HepG2 (cell line): ENCODE data around the gene WHAMM. TPM values are rescaled to one million over a fixed set of nuclear protein-coding genes. Genes with fewer than 3 reads are reported as not detected.

Experiments
- ATAC-seq: fragments of 200-7000 bp; cut with Tn5 transposase; 3 replicates; pipeline ENCODE4 v1.9.1; 2020; ENCODE audit warnings: mild to moderate bottlenecking, moderate library complexity
- BruUV-seq: library from RNA; stranded (reverse); fragments of 400-500 nt; replicated peaks from 2 replicates; lab custom pipeline; 2021; lab: Mats Ljungman, UMichigan
- CTCF ChIA-PET: fragments of 300-600 bp; formaldehyde crosslinking; extraction: SDS; loops from one replicate; lab custom pipeline; 2021; ENCODE audit warnings: low total read pairs, inconsistent platforms, low intra/inter-chr PET ratio; lab: Yijun Ruan, JAX
- POLR2A ChIA-PET: fragments of 350-600 bp; sonication (Branson Sonifier 250); formaldehyde crosslinking; loops from one replicate; lab custom pipeline; 2020; ENCODE audit warnings: antibody characterized with exemption, inconsistent platforms; lab: Yijun Ruan, JAX
- DNase-seq: peaks from one replicate; pipeline ENCODE4 v3.0.0-alpha.2; 2015; ENCODE audit warnings: low spot score
- FAIRE-seq: peaks from 3 replicates; lab custom pipeline; 2011; peaks lifted over from hg19 to GRCh38; lab: Jason Lieb, UNC
- H2AFZ ChIP-seq: one replicate; pipeline ENCODE4 v1.6.1; 2011; ENCODE audit warnings: low read length, inconsistent platforms
- H3K27ac ChIP-seq: fragments of 300-600 bp; 3 replicates; pipeline ENCODE4 v1.8.0; 2011; ENCODE audit warnings: mixed run types, mild to moderate bottlenecking, mixed read lengths, low read length, inconsistent platforms; ENCODE audit not compliant: insufficient read depth; ENCODE audit errors: extremely low read length
- H3K27me3 ChIP-seq, 2 experiments: fragments of 200-600 bp in 1 of 2; 2 replicates in 1 of 2; 3 replicates in 1 of 2; pipeline versions ENCODE4 v1.6.0 to v1.8.0; 2011; ENCODE audit warnings: low read length in 2 of 2, mild to moderate bottlenecking in 2 of 2, moderate library complexity in 2 of 2, inconsistent platforms in 1 of 2; ENCODE audit not compliant: insufficient read depth in 2 of 2, control insufficient read depth in 1 of 2
- H3K36me3 ChIP-seq, 2 experiments: fragments of 200-600 bp in 1 of 2; replicated peaks in 1 of 2; 2 replicates in 1 of 2; 3 replicates in 1 of 2; pipeline versions ENCODE4 v1.5.1 to v1.8.0; 2011; ENCODE audit warnings: low read length in 2 of 2, inconsistent platforms in 1 of 2; ENCODE audit not compliant: insufficient read depth in 2 of 2, control insufficient read depth in 1 of 2
- H3K4me1 ChIP-seq: 2 replicates; pipeline ENCODE4 v1.5.1; 2012; ENCODE audit warnings: low read length, inconsistent platforms; ENCODE audit not compliant: insufficient read depth
- H3K4me2 ChIP-seq: 2 replicates; pipeline ENCODE4 v1.6.0; 2011; ENCODE audit warnings: low read depth, low read length, inconsistent platforms
- H3K4me3 ChIP-seq, 3 experiments: fragments of 200-600 bp in 1 of 3; sonication (generic), shearing (Covaris generic) in 1 of 3; replicated peaks in 1 of 3; 2 replicates each; pipeline ENCODE4 v1.5.1; 2011 to 2016; ENCODE audit warnings: low read length in 3 of 3, inconsistent platforms in 2 of 3, low read depth in 2 of 3, mild to moderate bottlenecking in 2 of 3, control low read depth in 1 of 3, mixed read lengths in 1 of 3; ENCODE audit not compliant: insufficient read depth in 1 of 3
- H3K79me2 ChIP-seq: one replicate; pipeline ENCODE4 v1.6.1; 2011; ENCODE audit warnings: low read length, inconsistent platforms; ENCODE audit not compliant: insufficient read depth
- H3K9ac ChIP-seq: 2 replicates; pipeline ENCODE4 v1.6.0; 2011; ENCODE audit warnings: mild to moderate bottlenecking, low read depth, low read length, inconsistent platforms; ENCODE audit not compliant: insufficient read depth
- H3K9me3 ChIP-seq: 2 replicates; pipeline ENCODE4 v1.5.1; 2012; ENCODE audit warnings: mild to moderate bottlenecking, low read length
- H4K20me1 ChIP-seq: 2 replicates; pipeline ENCODE4 v1.6.0; 2011; ENCODE audit warnings: inconsistent platforms, mild to moderate bottlenecking, low read length, moderate library complexity; ENCODE audit not compliant: insufficient read depth
- ZNF180 ChIP-seq: sonication (generic); formaldehyde crosslinking; IDR thresholded peaks from 2 replicates; pipeline ENCODE4 v1.4.0; 2020; ENCODE audit warnings: low read depth, missing genetic modification reagents, borderline replicate concordance
- WGBS: methylation state at CpG from one replicate; pipeline ENCODE4 v1.1.6; 2017; ENCODE audit warnings: low lambda C conversion rate; 5-methylcytosine and 5-hydroxymethylcytosine counted together
- in situ Hi-C: cut with HindIII; loops from 2 replicates; pipeline ENCODE4 v1.10.0; 2017; ENCODE audit warnings: low pct_unique_long_range_greater_than_20kb; ENCODE audit not compliant: extremely low pct_ligation_motif_present
- intact Hi-C: fragments of 100-400 bp; cut with micrococcal nuclease; formaldehyde crosslinking; loops from one replicate; pipeline ENCODE4 v1.10.0; 2022; ENCODE audit not compliant: unreplicated experiment
- polyA plus RNA-seq, 8 experiments: library from polyadenylated mRNA; depleted of rRNA in 3 of 8; stranded (reverse) in 7 of 8; unstranded in 1 of 8; fragments of >200 nt; fragmentation: Illumina TruSeq in 4 of 8; extraction: Trizol in 4 of 8; gene quantifications; 2 replicates each; pipeline versions ENCODE4 v1.2.1 to v1.2.3, GENCODE V29; 2011 to 2016; ENCODE audit warnings: low read depth in 4 of 8, missing spikeins in 1 of 8, mixed read lengths in 1 of 8; ENCODE audit not compliant: insufficient read depth in 1 of 8
- total RNA-seq, 5 experiments: library from RNA; depleted of rRNA; stranded (reverse); fragments of >200 nt; fragmentation: Illumina TruSeq; extraction: Trizol; gene quantifications; 2 replicates each; pipeline ENCODE4 v1.2.3, GENCODE V29; 2016; ENCODE audit warnings: low read depth in 1 of 5
- TF ChIP-seq, protein P1 (sequence below): sonication (generic); formaldehyde crosslinking; IDR thresholded peaks from 2 replicates; pipeline ENCODE4 v1.5.0; 2020; ENCODE audit warnings: missing genetic modification reagents
- TF ChIP-seq, protein P2 (sequence below): sonication (generic); formaldehyde crosslinking; IDR thresholded peaks from 2 replicates; pipeline ENCODE4 v1.5.0; 2020; ENCODE audit warnings: missing genetic modification reagents
- TF ChIP-seq, protein P3 (sequence below): sonication (generic); formaldehyde crosslinking; conservative IDR thresholded peaks from 2 replicates; pipeline ENCODE4 v1.4.0; 2020; ENCODE audit warnings: missing genetic modification reagents

WHAMM gene
- total and polyA plus RNA-seq, 2 of the 13 experiments (the other 11 are each of a cell fraction or from before 2014, with no cell fraction given): 2.9 to 3.0 TPM

DNA sequence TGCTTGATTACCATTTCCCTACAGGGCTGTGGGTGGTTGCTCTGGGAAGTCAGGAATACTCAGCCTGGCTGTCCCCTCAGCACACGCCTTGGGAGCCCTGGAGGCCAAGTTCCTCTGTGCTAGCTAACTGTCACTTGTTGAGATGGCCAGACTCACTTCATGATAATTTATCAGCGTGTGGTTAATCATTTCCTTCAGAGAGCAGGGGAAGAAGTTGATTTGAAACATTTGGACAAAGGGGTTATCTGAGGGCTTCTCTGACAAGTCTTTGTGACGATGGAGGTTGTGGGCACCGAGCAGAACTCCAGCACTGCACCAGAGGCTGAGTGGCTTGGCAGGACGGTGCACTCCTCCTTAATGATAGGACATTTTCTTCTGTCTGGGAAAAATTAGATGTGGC lies 61.9 kb downstream of the WHAMM start:
- ChIA-PET POLR2A (no interaction called here), CTCF (no interaction called here)
- ATAC-seq (no peak; the same call in 2 of the 3 replicates), DNase-seq (no peak), FAIRE-seq (no peak)
- Histone ChIP-seq H3K4me3 (no peak overlapping the region), H3K79me2 (no peaks in the 10 kb centered on the region), H3K36me3 (no peaks in the 10 kb centered on the region), H3K9ac (no peak overlapping the region), H4K20me1 (no peaks in the 10 kb centered on the region), H2AFZ (no peak overlapping the region), H3K9me3 (no peaks in the 10 kb centered on the region), H3K27ac (no peak overlapping the region), H3K27me3 (no peaks in the 10 kb centered on the region), H3K4me2 (no peak overlapping the region), H3K4me1 (peaks cover 12% of the 10 kb centered on the region; the same call in 1 of the 2 replicates)
- intact Hi-C loops: no loop called here
- TF ChIP-seq, protein P1, sequence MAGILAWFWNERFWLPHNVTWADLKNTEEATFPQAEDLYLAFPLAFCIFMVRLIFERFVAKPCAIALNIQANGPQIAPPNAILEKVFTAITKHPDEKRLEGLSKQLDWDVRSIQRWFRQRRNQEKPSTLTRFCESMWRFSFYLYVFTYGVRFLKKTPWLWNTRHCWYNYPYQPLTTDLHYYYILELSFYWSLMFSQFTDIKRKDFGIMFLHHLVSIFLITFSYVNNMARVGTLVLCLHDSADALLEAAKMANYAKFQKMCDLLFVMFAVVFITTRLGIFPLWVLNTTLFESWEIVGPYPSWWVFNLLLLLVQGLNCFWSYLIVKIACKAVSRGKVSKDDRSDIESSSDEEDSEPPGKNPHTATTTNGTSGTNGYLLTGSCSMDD: no peak
- 47% methylated on average over 4 of the region's 5 CpGs for WGBS
- BruUV-seq: no TSS peak
- in situ Hi-C loops: no loop called here

DNA sequence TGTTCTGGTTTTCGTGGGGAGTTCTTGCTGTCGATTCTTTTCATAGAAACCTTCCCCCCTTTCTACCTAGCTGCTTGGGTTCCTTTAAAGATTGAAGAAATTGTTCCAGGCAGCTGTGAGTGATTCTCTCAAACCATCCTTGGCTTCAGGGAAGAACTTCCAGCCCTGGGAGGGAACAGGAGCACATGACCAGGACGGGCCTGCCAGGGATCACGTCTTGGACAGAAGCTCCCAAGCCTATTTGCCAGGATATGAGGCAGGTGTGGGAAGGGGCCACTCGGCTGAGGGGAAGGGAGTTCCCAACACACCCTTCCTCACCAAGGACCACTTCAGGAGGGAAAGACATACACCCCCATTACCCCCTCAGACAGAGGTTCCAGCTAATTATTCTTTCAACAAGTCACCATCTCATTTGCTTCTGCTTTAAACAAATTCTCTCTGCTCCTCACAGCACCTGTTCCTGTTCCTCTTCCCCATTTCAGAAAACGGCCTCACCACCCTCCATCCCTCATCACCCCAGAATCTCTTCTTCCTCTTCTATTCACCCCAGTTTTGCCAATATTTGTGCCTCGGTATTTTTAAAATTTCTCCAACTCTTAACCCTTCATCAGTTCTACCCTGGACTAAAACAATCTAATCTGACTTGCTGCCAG lies 62.5 kb downstream of the WHAMM start:
- Histone ChIP-seq H3K27me3 (no peaks in the 10 kb centered on the region), H3K9me3 (no peaks in the 10 kb centered on the region), H3K79me2 (no peaks in the 10 kb centered on the region), H3K9ac (no peak overlapping the region), H3K4me3 (no peak overlapping the region), H3K4me1 (peaks cover 12% of the 10 kb centered on the region; the same call in 1 of the 2 replicates), H3K27ac (no peak overlapping the region), H2AFZ (no peak overlapping the region), H3K36me3 (no peaks in the 10 kb centered on the region), H3K4me2 (no peak overlapping the region), H4K20me1 (no peaks in the 10 kb centered on the region)
- in situ Hi-C loops (no loop called here), intact Hi-C loops (no loop called here)
- no peak for TF ChIP-seq ZNF180
- TF ChIP-seq, protein P2, sequence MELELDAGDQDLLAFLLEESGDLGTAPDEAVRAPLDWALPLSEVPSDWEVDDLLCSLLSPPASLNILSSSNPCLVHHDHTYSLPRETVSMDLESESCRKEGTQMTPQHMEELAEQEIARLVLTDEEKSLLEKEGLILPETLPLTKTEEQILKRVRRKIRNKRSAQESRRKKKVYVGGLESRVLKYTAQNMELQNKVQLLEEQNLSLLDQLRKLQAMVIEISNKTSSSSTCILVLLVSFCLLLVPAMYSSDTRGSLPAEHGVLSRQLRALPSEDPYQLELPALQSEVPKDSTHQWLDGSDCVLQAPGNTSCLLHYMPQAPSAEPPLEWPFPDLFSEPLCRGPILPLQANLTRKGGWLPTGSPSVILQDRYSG (CRISPR knock-in tag): no peak
- TF ChIP-seq, protein P3, sequence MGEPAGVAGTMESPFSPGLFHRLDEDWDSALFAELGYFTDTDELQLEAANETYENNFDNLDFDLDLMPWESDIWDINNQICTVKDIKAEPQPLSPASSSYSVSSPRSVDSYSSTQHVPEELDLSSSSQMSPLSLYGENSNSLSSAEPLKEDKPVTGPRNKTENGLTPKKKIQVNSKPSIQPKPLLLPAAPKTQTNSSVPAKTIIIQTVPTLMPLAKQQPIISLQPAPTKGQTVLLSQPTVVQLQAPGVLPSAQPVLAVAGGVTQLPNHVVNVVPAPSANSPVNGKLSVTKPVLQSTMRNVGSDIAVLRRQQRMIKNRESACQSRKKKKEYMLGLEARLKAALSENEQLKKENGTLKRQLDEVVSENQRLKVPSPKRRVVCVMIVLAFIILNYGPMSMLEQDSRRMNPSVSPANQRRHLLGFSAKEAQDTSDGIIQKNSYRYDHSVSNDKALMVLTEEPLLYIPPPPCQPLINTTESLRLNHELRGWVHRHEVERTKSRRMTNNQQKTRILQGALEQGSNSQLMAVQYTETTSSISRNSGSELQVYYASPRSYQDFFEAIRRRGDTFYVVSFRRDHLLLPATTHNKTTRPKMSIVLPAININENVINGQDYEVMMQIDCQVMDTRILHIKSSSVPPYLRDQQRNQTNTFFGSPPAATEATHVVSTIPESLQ (CRISPR knock-in tag): no peak
- POLR2A ChIA-PET: no interaction called here
- BruUV-seq: no TSS peak
- DNase-seq: no peak
- no peak for FAIRE-seq
- WGBS: 75% methylated on average over 6 of the region's 7 CpGs
- no peak for ATAC-seq
- CTCF ChIA-PET: no interaction called here
